Measurements from ENCODE around the gene GPR143.

GPR143 gene

DNA sequence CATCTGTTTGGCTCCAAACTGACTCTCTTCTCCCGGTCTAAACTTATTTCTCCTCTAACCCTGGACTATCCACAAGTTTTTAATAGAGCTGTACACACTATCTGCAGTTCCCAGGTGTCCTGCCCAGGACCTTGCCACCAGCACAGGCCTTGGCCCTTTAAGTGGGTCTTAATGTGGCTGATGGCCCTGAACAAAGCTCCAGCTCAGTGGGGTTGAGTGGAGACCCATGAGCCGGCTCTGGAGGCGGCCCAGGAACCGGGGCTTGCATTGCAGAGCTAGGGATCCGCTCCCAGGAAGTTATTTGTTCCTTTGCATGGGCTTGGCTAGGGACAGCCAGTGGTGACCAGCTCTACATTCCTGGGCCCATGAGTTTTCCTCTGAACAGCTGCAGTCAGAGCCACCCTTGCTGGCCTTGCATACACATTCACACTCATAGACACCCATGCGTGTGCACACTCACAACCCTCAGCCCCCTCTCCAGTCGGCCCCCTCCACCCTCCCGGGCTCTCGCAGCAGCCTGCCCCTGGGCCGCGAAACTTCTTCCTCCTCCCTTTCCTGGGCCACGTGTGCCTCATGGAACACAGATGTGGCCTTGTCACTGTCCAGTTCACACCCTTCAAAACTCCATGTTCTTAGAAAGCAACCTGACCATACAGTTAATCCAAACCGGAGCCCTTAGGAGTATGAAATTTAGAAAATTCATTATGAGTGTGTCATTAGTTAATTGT is 58.2 kb downstream of the GPR143 start:
- H3K4me1 ChIP-seq (ENCODE audit: control insufficient read depth, insufficient read depth, low read length), result no peaks in the 10 kb centered on the region
- no peaks in the 10 kb centered on the region for H3K9me3 ChIP-seq (ENCODE audit: control insufficient read depth, insufficient read depth, low read depth, low read length)
- POLR2A ChIA-PET, result no interaction called here
- H3K36me3 ChIP-seq (ENCODE audit: control insufficient read depth in 2 of 2, insufficient read depth in 1 of 2, low read length in 2 of 2), result peaks cover 0 to 41% of the 10 kb centered on the region in 2 experiments; a peak in 2 of 3 replicates
- no peak overlapping the region for H3K4me3 ChIP-seq (ENCODE audit: low read depth, low read length)
- TF ChIP-seq SETDB1 (IDR thresholded peaks at IDR 0.05; ENCODE audit: insufficient read length, low read length) (no peak), ZNF707 (tag by site-specific recombination; IDR thresholded peaks at IDR 0.05) (no peak), ZEB2 (tag by site-specific recombination; IDR thresholded peaks at IDR 0.05) (no peak), ZNF48 (tag by site-specific recombination; IDR thresholded peaks at IDR 0.05) (no peak), OSR2 (tag by site-specific recombination; IDR thresholded peaks at IDR 0.05) (no peak), ZNF501 (tag by site-specific recombination; IDR thresholded peaks at IDR 0.05) (no peak), ZNF248 (tag by site-specific recombination; IDR thresholded peaks at IDR 0.05) (no peak), ZNF629 (tag by site-specific recombination; IDR thresholded peaks at IDR 0.05) (no peak), ZNF155 (tag by site-specific recombination; IDR thresholded peaks at IDR 0.05) (no peak), ZNF121 (tag by site-specific recombination; IDR thresholded peaks at IDR 0.05) (no peak), SP7 (tag by site-specific recombination; IDR thresholded peaks at IDR 0.05) (no peak), ZNF548 (tag by site-specific recombination; IDR thresholded peaks at IDR 0.05) (no peak), ZNF211 (tag by site-specific recombination; IDR thresholded peaks at IDR 0.05; ENCODE audit: low read depth) (no peak), ZNF623 (tag by site-specific recombination; IDR thresholded peaks at IDR 0.05) (no peak), ZNF214 (tag by site-specific recombination; IDR thresholded peaks at IDR 0.05; ENCODE audit: borderline replicate concordance) (no peak)
- TF ChIP-seq, protein P1, sequence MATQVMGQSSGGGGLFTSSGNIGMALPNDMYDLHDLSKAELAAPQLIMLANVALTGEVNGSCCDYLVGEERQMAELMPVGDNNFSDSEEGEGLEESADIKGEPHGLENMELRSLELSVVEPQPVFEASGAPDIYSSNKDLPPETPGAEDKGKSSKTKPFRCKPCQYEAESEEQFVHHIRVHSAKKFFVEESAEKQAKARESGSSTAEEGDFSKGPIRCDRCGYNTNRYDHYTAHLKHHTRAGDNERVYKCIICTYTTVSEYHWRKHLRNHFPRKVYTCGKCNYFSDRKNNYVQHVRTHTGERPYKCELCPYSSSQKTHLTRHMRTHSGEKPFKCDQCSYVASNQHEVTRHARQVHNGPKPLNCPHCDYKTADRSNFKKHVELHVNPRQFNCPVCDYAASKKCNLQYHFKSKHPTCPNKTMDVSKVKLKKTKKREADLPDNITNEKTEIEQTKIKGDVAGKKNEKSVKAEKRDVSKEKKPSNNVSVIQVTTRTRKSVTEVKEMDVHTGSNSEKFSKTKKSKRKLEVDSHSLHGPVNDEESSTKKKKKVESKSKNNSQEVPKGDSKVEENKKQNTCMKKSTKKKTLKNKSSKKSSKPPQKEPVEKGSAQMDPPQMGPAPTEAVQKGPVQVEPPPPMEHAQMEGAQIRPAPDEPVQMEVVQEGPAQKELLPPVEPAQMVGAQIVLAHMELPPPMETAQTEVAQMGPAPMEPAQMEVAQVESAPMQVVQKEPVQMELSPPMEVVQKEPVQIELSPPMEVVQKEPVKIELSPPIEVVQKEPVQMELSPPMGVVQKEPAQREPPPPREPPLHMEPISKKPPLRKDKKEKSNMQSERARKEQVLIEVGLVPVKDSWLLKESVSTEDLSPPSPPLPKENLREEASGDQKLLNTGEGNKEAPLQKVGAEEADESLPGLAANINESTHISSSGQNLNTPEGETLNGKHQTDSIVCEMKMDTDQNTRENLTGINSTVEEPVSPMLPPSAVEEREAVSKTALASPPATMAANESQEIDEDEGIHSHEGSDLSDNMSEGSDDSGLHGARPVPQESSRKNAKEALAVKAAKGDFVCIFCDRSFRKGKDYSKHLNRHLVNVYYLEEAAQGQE (tag by site-specific recombination; IDR thresholded peaks at IDR 0.05), result no peak
- TF ChIP-seq, protein P2, sequence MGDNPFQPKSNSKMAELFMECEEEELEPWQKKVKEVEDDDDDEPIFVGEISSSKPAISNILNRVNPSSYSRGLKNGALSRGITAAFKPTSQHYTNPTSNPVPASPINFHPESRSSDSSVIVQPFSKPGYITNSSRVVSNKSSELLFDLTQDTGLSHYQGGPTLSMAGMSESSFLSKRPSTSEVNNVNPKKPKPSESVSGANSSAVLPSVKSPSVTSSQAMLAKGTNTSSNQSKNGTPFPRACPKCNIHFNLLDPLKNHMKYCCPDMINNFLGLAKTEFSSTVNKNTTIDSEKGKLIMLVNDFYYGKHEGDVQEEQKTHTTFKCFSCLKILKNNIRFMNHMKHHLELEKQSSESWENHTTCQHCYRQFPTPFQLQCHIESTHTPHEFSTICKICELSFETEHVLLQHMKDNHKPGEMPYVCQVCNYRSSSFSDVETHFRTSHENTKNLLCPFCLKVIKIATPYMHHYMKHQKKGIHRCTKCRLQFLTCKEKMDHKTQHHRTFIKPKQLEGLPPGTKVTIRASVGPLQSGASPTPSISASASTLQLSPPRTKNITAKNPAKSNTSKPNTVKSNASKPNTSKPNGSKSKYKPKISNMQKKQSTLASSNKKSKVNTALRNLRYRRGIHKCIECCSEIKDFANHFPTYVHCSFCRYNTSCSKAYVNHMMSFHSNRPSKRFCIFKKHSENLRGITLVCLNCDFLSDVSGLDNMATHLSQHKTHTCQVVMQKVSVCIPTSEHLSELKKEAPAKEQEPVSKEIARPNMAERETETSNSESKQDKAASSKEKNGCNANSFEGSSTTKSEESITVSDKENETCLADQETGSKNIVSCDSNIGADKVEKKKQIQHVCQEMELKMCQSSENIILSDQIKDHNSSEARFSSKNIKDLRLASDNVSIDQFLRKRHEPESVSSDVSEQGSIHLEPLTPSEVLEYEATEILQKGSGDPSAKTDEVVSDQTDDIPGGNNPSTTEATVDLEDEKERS (tag by site-specific recombination; IDR thresholded peaks at IDR 0.05), result no peak
- CTCF ChIA-PET, result interaction anchor here (0.7 kb wide), 1 partner anchor 164 kb away, joined by 3 read pairs; no protein-coding TSS in a partner anchor
- H3K27ac ChIP-seq (ENCODE audit: extremely low read depth, low read depth, low read length), result no peak overlapping the region

DNA sequence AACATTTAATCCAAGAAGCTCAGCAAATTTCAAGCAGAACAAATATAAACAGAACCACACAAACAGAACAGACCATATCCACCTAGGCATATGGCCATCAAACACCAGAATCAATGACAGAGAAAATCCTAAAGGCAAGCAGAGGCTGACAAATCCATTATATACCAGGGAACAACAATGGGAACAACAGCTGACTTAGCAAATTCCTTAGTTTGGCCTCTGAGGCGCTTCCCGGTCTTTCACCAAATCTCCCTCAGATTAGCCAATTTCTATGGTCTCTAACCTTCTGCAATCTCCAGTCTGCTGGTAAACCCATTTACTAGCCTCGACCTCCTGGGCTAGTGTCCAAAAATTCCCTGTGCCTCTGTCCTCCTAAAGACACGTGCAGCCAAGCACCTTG is 59.2 kb downstream of the GPR143 start:
- Histone ChIP-seq H3K9me3 (ENCODE audit: control insufficient read depth, insufficient read depth, low read depth, low read length) (no peaks in the 10 kb centered on the region), H3K36me3 (ENCODE audit: control insufficient read depth in 2 of 2, insufficient read depth in 1 of 2, low read length in 2 of 2) (peaks cover 0 to 38% of the 10 kb centered on the region in 2 experiments; a peak in 2 of 3 replicates), H3K4me3 (ENCODE audit: low read depth, low read length) (no peak overlapping the region), H3K4me1 (ENCODE audit: control insufficient read depth, insufficient read depth, low read length) (no peaks in the 10 kb centered on the region), H3K27ac (ENCODE audit: extremely low read depth, low read depth, low read length) (no peak overlapping the region)
- POLR2A ChIA-PET, result no interaction called here
- CTCF ChIA-PET, result no interaction called here
- TF ChIP-seq ZNF174 (tag by site-specific recombination; IDR thresholded peaks at IDR 0.05), result no peak
- TF ChIP-seq ZSCAN23 (tag by site-specific recombination; IDR thresholded peaks at IDR 0.05), result no peak
- no peak for TF ChIP-seq REPIN1 (tag by site-specific recombination; IDR thresholded peaks at IDR 0.05; ENCODE audit: low read depth)
- no peak for TF ChIP-seq ZNF114 (tag by site-specific recombination; IDR thresholded peaks at IDR 0.05)
- TF ChIP-seq, protein P3, sequence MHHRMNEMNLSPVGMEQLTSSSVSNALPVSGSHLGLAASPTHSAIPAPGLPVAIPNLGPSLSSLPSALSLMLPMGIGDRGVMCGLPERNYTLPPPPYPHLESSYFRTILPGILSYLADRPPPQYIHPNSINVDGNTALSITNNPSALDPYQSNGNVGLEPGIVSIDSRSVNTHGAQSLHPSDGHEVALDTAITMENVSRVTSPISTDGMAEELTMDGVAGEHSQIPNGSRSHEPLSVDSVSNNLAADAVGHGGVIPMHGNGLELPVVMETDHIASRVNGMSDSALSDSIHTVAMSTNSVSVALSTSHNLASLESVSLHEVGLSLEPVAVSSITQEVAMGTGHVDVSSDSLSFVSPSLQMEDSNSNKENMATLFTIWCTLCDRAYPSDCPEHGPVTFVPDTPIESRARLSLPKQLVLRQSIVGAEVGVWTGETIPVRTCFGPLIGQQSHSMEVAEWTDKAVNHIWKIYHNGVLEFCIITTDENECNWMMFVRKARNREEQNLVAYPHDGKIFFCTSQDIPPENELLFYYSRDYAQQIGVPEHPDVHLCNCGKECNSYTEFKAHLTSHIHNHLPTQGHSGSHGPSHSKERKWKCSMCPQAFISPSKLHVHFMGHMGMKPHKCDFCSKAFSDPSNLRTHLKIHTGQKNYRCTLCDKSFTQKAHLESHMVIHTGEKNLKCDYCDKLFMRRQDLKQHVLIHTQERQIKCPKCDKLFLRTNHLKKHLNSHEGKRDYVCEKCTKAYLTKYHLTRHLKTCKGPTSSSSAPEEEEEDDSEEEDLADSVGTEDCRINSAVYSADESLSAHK (tag by site-specific recombination; IDR thresholded peaks at IDR 0.05), result no peak
- TF ChIP-seq, protein P4, sequence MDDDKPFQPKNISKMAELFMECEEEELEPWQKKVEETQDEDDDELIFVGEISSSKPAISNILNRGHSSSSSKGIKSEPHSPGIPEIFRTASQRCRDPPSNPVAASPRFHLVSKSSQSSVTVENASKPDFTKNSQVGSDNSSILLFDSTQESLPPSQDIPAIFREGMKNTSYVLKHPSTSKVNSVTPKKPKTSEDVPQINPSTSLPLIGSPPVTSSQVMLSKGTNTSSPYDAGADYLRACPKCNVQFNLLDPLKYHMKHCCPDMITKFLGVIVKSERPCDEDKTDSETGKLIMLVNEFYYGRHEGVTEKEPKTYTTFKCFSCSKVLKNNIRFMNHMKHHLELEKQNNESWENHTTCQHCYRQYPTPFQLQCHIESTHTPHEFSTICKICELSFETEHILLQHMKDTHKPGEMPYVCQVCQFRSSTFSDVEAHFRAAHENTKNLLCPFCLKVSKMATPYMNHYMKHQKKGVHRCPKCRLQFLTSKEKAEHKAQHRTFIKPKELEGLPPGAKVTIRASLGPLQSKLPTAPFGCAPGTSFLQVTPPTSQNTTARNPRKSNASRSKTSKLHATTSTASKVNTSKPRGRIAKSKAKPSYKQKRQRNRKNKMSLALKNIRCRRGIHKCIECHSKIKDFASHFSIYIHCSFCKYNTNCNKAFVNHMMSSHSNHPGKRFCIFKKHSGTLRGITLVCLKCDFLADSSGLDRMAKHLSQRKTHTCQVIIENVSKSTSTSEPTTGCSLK (tag by site-specific recombination; IDR thresholded peaks at IDR 0.05), result no peak
- no peak for TF ChIP-seq ZNF585B (tag by site-specific recombination; IDR thresholded peaks at IDR 0.05)
- TF ChIP-seq ZNF175 (tag by site-specific recombination; IDR thresholded peaks at IDR 0.05), result no peak
- TF ChIP-seq ZNF211 (tag by site-specific recombination; IDR thresholded peaks at IDR 0.05; ENCODE audit: low read depth), result no peak

All from HEK293 (cell line).